Panc1 (cell line): ENCODE data around the gene TPBG. TPM values are rescaled to one million over a fixed set of nuclear protein-coding genes. Genes with fewer than 3 reads are reported as not detected.

Source experiments
- ATAC-seq: fragments of 200-7000 bp; cut with Tn5 transposase; 2 replicates; pipeline ENCODE4 v1.9.1; 2020; ENCODE audit warnings: mild to moderate bottlenecking, moderate library complexity
- BruUV-seq: library from RNA; stranded (reverse); fragments of 400-500 nt; replicated peaks from 2 replicates; lab custom pipeline; 2021; lab: Mats Ljungman, UMichigan
- CTCF ChIA-PET: fragments of 300-600 bp; sonication (Branson Sonifier 250); formaldehyde crosslinking; loops from one replicate; lab custom pipeline; 2022; ENCODE audit warnings: antibody characterized with exemption; lab: Charles Lee
- POLR2A ChIA-PET: fragments of 300-600 bp; sonication (Branson Sonifier 250); formaldehyde crosslinking; loops from one replicate; lab custom pipeline; 2022; ENCODE audit warnings: antibody characterized with exemption; lab: Charles Lee
- DNase-seq: peaks from one replicate; pipeline ENCODE4 v3.0.0-alpha.2; 2010; ENCODE audit warnings: low read depth, low spot score
- H3K27ac ChIP-seq: 2 replicates; pipeline ENCODE4 v1.5.1; 2011; ENCODE audit warnings: mild to moderate bottlenecking, low read length, inconsistent platforms
- H3K27me3 ChIP-seq: fragments of 200-500 bp; sonication (Bioruptor generic); 2 replicates; pipeline ENCODE4 v1.6.0; 2014; ENCODE audit warnings: low read length, inconsistent platforms; ENCODE audit not compliant: control insufficient read depth, insufficient read depth
- H3K36me3 ChIP-seq: fragments of 200-500 bp; sonication (Bioruptor generic); 2 replicates; pipeline ENCODE4 v1.5.1; 2014; ENCODE audit warnings: inconsistent platforms, mild to moderate bottlenecking, low read length, moderate library complexity; ENCODE audit not compliant: control insufficient read depth, insufficient read depth
- H3K4me1 ChIP-seq: 2 replicates; pipeline ENCODE4 v1.5.1; 2011; ENCODE audit warnings: inconsistent platforms, mild to moderate bottlenecking, low read length, moderate library complexity; ENCODE audit not compliant: control insufficient read depth, insufficient read depth
- H3K4me3 ChIP-seq, 2 experiments: 2 replicates each; pipeline ENCODE4 v1.5.1; 2011 to 2012; ENCODE audit warnings: low read depth in 2 of 2, low read length in 2 of 2, mild to moderate bottlenecking in 2 of 2, inconsistent platforms in 1 of 2, moderate library complexity in 1 of 2
- H3K9me3 ChIP-seq: fragments of 200-500 bp; sonication (Bioruptor generic); 2 replicates; pipeline ENCODE4 v1.5.1; 2014; ENCODE audit warnings: low read depth, mild to moderate bottlenecking, inconsistent platforms, low read length, moderate library complexity; ENCODE audit not compliant: control insufficient read depth, insufficient read depth
- POLR2AphosphoS5 ChIP-seq: IDR thresholded peaks from 2 replicates; pipeline ENCODE4 v1.6.1; 2012; ENCODE audit warnings: mild to moderate bottlenecking, low read depth, low read length, moderate library complexity
- REST ChIP-seq, 2 experiments: IDR thresholded peaks; 2 replicates each; pipeline ENCODE4 v1.6.1; 2011 to 2012; ENCODE audit warnings: low read depth in 2 of 2, control low read depth in 1 of 2, low read length in 1 of 2, mild to moderate bottlenecking in 1 of 2, moderate library complexity in 1 of 2; ENCODE audit not compliant: insufficient read depth in 1 of 2
- SIN3A ChIP-seq: IDR thresholded peaks from 2 replicates; pipeline ENCODE4 v1.6.1; 2012; ENCODE audit warnings: low read depth, mild to moderate bottlenecking, low read length, moderate library complexity, borderline replicate concordance; ENCODE audit not compliant: insufficient read depth
- TCF7L2 ChIP-seq: IDR thresholded peaks from 2 replicates; pipeline ENCODE4 v1.6.1; 2011; ENCODE audit warnings: mild to moderate bottlenecking, low read depth, low read length, inconsistent platforms
- in situ Hi-C: cut with HindIII; loops from 2 replicates; pipeline ENCODE4 v1.10.0; 2016; ENCODE audit warnings: low sequenced_read_pairs, low pct_unique_long_range_greater_than_20kb
- intact Hi-C: fragments of 100-400 bp; cut with micrococcal nuclease; formaldehyde crosslinking; loops from one replicate; pipeline ENCODE4 v1.10.0; 2022; ENCODE audit not compliant: unreplicated experiment
- total RNA-seq: library from RNA; stranded (reverse); gene quantifications from one replicate; pipeline ENCODE4 v1.2.1, GENCODE V29; 2021; ENCODE audit not compliant: unreplicated experiment
- TF ChIP-seq, protein P1 (sequence below): fragments of 450-650 bp; IDR thresholded peaks from 2 replicates; pipeline ENCODE4 v1.5.1; 2017; ENCODE audit warnings: mild to moderate bottlenecking

Gene TPBG
- total RNA-seq, 1 experiment from 2014 or later, result 84.1 TPM

DNA sequence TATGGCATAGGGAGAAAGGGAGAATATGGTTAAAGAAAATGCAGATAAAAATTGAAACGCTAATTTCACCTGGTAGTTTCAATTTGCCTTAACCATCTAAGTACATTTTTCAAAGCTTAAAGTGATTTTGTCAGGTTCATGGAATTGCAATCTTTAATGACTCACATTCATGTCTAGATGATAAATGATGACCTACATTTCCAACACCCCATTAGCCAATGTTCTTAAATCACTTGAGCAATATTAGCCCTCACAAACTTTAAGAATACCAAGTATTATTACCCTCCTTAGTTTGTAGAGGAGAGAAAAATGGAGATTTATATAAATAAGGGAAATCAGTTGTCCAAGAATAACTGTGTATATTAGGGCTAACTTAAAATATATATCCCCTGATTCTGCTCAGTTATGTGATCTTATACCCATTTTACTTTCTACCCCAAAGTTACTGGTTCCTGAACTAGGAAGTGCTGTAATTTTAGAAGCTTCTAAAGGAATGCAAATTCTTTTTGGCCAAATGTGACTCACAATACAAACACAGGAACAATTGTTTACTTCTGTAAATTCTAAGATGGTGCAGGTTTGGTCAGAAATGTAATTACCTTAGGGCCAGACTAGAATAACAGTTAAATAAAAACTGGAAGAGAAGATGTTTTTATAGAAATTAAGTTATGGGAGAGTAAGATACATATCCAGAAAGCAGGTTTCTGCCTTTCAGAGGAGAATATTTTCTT lies 34.5 kb downstream of the TPBG start:
- Histone ChIP-seq H3K9me3 (no peaks in the 10 kb centered on the region), H3K4me3 (no peak overlapping the region), H3K27ac (no peak overlapping the region), H3K4me1 (peaks cover 4% of the 10 kb centered on the region; the same call in 1 of the 2 replicates), H3K27me3 (no peaks in the 10 kb centered on the region), H3K36me3 (no peaks in the 10 kb centered on the region)
- no peak for ATAC-seq
- CTCF ChIA-PET, result interaction anchor here (0.6 kb wide), 1 partner anchor 9 kb away, joined by 3 read pairs; no protein-coding TSS in a partner anchor
- in situ Hi-C loops (no loop called here), intact Hi-C loops (no loop called here)
- no TSS peak for BruUV-seq
- no peak for TF ChIP-seq POLR2AphosphoS5
- TF ChIP-seq, protein P1, sequence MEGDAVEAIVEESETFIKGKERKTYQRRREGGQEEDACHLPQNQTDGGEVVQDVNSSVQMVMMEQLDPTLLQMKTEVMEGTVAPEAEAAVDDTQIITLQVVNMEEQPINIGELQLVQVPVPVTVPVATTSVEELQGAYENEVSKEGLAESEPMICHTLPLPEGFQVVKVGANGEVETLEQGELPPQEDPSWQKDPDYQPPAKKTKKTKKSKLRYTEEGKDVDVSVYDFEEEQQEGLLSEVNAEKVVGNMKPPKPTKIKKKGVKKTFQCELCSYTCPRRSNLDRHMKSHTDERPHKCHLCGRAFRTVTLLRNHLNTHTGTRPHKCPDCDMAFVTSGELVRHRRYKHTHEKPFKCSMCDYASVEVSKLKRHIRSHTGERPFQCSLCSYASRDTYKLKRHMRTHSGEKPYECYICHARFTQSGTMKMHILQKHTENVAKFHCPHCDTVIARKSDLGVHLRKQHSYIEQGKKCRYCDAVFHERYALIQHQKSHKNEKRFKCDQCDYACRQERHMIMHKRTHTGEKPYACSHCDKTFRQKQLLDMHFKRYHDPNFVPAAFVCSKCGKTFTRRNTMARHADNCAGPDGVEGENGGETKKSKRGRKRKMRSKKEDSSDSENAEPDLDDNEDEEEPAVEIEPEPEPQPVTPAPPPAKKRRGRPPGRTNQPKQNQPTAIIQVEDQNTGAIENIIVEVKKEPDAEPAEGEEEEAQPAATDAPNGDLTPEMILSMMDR, result no peak
- no peak for TF ChIP-seq SIN3A
- TF ChIP-seq TCF7L2, result no peak
- TF ChIP-seq REST (IDR thresholded peaks at IDR 0.05; ENCODE audit: insufficient read depth in 1 of 2, low read depth in 2 of 2, low read length in 1 of 2), result no peak
- peak; percentile 13 for DNase-seq
- POLR2A ChIA-PET, result interaction anchor here (0.6 kb wide), 1 partner anchor 162 kb away, joined by 3 read pairs; no protein-coding TSS in a partner anchor

DNA sequence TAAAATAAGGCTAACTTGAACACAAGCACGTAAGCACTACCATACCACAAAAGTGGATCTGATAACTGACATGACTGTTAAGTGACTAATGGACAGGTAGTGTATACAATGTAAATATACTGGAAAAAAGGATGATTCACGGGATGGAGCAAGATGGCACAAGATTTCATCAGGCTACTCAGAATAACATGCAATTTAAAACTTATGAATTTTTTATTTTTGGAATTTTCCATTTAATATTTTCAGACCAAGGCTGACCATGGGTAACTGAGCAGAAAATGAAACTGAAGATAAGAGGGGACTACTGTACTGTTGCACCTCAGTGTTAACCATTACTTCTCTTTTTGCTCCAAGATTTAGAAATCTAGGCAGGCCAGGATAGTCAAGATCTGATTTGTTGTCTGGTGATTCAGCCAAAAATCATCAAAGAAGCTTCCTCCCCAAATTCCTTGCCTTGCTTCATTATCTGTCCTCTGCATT lies 45.4 kb downstream of the TPBG start:
- DNase-seq, result peak; percentile 69
- no TSS peak for BruUV-seq
- Histone ChIP-seq H3K9me3 (no peaks in the 10 kb centered on the region), H3K4me1 (no peaks in the 10 kb centered on the region), H3K27me3 (no peaks in the 10 kb centered on the region), H3K36me3 (no peaks in the 10 kb centered on the region), H3K27ac (no peak overlapping the region), H3K4me3 (no peak overlapping the region)
- POLR2A ChIA-PET, result no interaction called here
- CTCF ChIA-PET, result no interaction called here
- intact Hi-C loops (no loop called here), in situ Hi-C loops (no loop called here)
- TF ChIP-seq, protein P1, result no peak
- ATAC-seq, result peak; percentile 71; the same call in 1 of the 2 replicates
